PC-3 (cell line): ENCODE results near the gene NDUFA7. TPM values are rescaled to one million over a fixed set of nuclear protein-coding genes. Genes with fewer than 3 reads are reported as not detected.
"Not testable (repeated sequence)": the region's sequence is repeated elsewhere in the genome, so short reads cannot be mapped to it uniquely, and the experiment has no call there.

ENCODE experiments used
- ATAC-seq: fragments of 200-7000 bp; cut with Tn5 transposase; 2 replicates; pipeline ENCODE4 v1.9.1; 2020; ENCODE audit warnings: mild to moderate bottlenecking, moderate library complexity
- BruUV-seq: library from RNA; stranded (reverse); fragments of 400-500 nt; replicated peaks from 2 replicates; lab custom pipeline; 2021; lab: Mats Ljungman, UMichigan
- CTCF ChIA-PET: fragments of 300-600 bp; sonication (Branson Sonifier 250); formaldehyde crosslinking; loops from one replicate; lab custom pipeline; 2022; ENCODE audit warnings: antibody characterized with exemption; lab: Charles Lee
- POLR2A ChIA-PET: fragments of 300-600 bp; sonication (Branson Sonifier 250); formaldehyde crosslinking; loops from one replicate; lab custom pipeline; 2022; ENCODE audit warnings: antibody characterized with exemption; ENCODE audit not compliant: unreplicated experiment; lab: Charles Lee
- DNase-seq: peaks from one replicate; pipeline ENCODE4 v3.0.0-alpha.2; 2015
- H2AFZ ChIP-seq: fragments of 300-600 bp; sonication (generic); 2 replicates; pipeline ENCODE4 v1.6.0; 2016; ENCODE audit warnings: antibody characterized with exemption, low read length
- H3F3A ChIP-seq: fragments of 300-600 bp; sonication (generic); one replicate; pipeline ENCODE4 v1.6.0; 2017; ENCODE audit warnings: antibody characterized with exemption, low read length, control low read depth, mild to moderate bottlenecking; ENCODE audit not compliant: unreplicated experiment
- H3K27ac ChIP-seq: fragments of 300-600 bp; sonication (generic); 2 replicates; pipeline ENCODE4 v1.5.1; 2016; ENCODE audit warnings: mild to moderate bottlenecking, low read length
- H3K27me3 ChIP-seq: fragments of 300-600 bp; sonication (generic); 2 replicates; pipeline ENCODE4 v1.6.1; 2016; ENCODE audit warnings: low read length, mixed read lengths
- H3K36me3 ChIP-seq: fragments of 300-600 bp; sonication (generic); 2 replicates; pipeline ENCODE4 v1.6.1; 2016; ENCODE audit warnings: low read depth, mixed run types, low read length, mixed read lengths
- H3K4me1 ChIP-seq: fragments of 300-600 bp; sonication (generic); 2 replicates; pipeline ENCODE4 v1.5.1; 2016; ENCODE audit warnings: low read length; ENCODE audit not compliant: insufficient read depth
- H3K4me2 ChIP-seq: fragments of 300-600 bp; sonication (generic); 2 replicates; pipeline ENCODE4 v1.6.0; 2016; ENCODE audit warnings: low read length
- H3K4me3 ChIP-seq: fragments of 300-600 bp; sonication (generic); 2 replicates; pipeline ENCODE4 v1.5.1; 2016; ENCODE audit warnings: mild to moderate bottlenecking, low read length, mixed read lengths
- H3K79me2 ChIP-seq: fragments of 300-600 bp; sonication (generic); 2 replicates; pipeline ENCODE4 v1.6.1; 2017; ENCODE audit warnings: low read length, mixed read lengths
- H3K9ac ChIP-seq: fragments of 300-600 bp; sonication (generic); 2 replicates; pipeline ENCODE4 v1.6.0; 2016; ENCODE audit warnings: mild to moderate bottlenecking, low read length
- H3K9me2 ChIP-seq: fragments of 300-600 bp; sonication (generic); replicated peaks from 2 replicates; pipeline ENCODE4 v1.6.1; 2016; ENCODE audit warnings: mixed run types, low read length, mixed read lengths
- H3K9me3 ChIP-seq: fragments of 300-600 bp; sonication (generic); 2 replicates; pipeline ENCODE4 v1.6.1; 2016; ENCODE audit warnings: low read length, mixed read lengths
- H4K20me1 ChIP-seq: fragments of 300-600 bp; sonication (generic); 2 replicates; pipeline ENCODE4 v1.6.1; 2016; ENCODE audit warnings: low read length, mixed read lengths
- EZH2 ChIP-seq: fragments of 300-600 bp; sonication (generic); IDR thresholded peaks from one replicate; pipeline ENCODE4 v1.6.1; 2017; ENCODE audit warnings: antibody characterized with exemption, mild to moderate bottlenecking, low read length; ENCODE audit not compliant: unreplicated experiment
- EZH2phosphoT487 ChIP-seq: fragments of 300-600 bp; sonication (generic); IDR thresholded peaks from 2 replicates; pipeline ENCODE4 v1.6.1; 2018; ENCODE audit warnings: mild to moderate bottlenecking, antibody characterized with exemption, low read length, borderline replicate concordance
- intact Hi-C: fragments of 100-400 bp; cut with micrococcal nuclease; formaldehyde crosslinking; loops from 2 replicates; pipeline ENCODE4 v1.9.0; 2023
- total RNA-seq: library from RNA; depleted of rRNA; stranded (reverse); fragments of >200 nt; gene quantifications from 2 replicates; pipeline ENCODE4 v1.2.3, GENCODE V29; 2014
- TF ChIP-seq, protein P1 (sequence below): fragments of 300-600 bp; sonication (generic); conservative IDR thresholded peaks from 2 replicates; pipeline ENCODE4 v1.5.1; 2017; ENCODE audit warnings: antibody characterized with exemption, low read depth, mild to moderate bottlenecking, low read length

The NDUFA7 gene
- total RNA-seq, 1 experiment from 2014 or later, result 144 TPM

- DNase-seq (peak; percentile 97), ATAC-seq (peak; percentile 93)
- 0 out of 2 replicates have a peak, but pooled peaks cover 5% of the 10 kb centered on the region for H4K20me1 ChIP-seq
- ChIA-PET CTCF (interaction anchor here (0.6 to 3.5 kb wide), 4 partner anchors 29 to 150 kb away, joined by 3 to 30 read pairs (median 5); partner anchors contain the start of gene MARCHF2), POLR2A (interaction anchor here (1.0 to 1.1 kb wide), 2 partner anchors 35 to 158 kb away, joined by 4 read pairs; partner anchors contain the start of gene ZNF414)
- no peaks in the 10 kb centered on the region for H3K27me3 ChIP-seq
- BruUV-seq, result no TSS peak
- H3K9me3 ChIP-seq, result no peaks in the 10 kb centered on the region
- no peaks in the 10 kb centered on the region for H3K79me2 ChIP-seq
- peak overlapping the region; percentile 50 for H3K27ac ChIP-seq
- H3K4me3 ChIP-seq, result no peak overlapping the region
- H2AFZ ChIP-seq, result no peak overlapping the region
- H3K9me2 ChIP-seq, result no peaks in the 10 kb centered on the region
- H3K4me2 ChIP-seq, result peak overlapping the region; percentile 35
- H3K36me3 ChIP-seq, result no peaks in the 10 kb centered on the region
- H3K9ac ChIP-seq, result no peak overlapping the region
- peaks cover 21% of the 10 kb centered on the region for H3K4me1 ChIP-seq
- TF ChIP-seq, protein P1, sequence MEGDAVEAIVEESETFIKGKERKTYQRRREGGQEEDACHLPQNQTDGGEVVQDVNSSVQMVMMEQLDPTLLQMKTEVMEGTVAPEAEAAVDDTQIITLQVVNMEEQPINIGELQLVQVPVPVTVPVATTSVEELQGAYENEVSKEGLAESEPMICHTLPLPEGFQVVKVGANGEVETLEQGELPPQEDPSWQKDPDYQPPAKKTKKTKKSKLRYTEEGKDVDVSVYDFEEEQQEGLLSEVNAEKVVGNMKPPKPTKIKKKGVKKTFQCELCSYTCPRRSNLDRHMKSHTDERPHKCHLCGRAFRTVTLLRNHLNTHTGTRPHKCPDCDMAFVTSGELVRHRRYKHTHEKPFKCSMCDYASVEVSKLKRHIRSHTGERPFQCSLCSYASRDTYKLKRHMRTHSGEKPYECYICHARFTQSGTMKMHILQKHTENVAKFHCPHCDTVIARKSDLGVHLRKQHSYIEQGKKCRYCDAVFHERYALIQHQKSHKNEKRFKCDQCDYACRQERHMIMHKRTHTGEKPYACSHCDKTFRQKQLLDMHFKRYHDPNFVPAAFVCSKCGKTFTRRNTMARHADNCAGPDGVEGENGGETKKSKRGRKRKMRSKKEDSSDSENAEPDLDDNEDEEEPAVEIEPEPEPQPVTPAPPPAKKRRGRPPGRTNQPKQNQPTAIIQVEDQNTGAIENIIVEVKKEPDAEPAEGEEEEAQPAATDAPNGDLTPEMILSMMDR, result 0 out of 2 replicates have a peak, but pooled peaks have one; percentile 19
- TF ChIP-seq EZH2 (no peak), EZH2phosphoT487 (no peak)
- peaks cover 4% of the 10 kb centered on the region for H3F3A ChIP-seq
- intact Hi-C loops, result loop anchor here (2.0 to 10.0 kb wide), 3 partner anchors 35 to 229 kb away; partner anchors contain the start of gene RAB11B
Observed at GRCh38 chr19:8355631-8356402, 34.6 kb upstream of the NDUFA7 start.

DNA sequence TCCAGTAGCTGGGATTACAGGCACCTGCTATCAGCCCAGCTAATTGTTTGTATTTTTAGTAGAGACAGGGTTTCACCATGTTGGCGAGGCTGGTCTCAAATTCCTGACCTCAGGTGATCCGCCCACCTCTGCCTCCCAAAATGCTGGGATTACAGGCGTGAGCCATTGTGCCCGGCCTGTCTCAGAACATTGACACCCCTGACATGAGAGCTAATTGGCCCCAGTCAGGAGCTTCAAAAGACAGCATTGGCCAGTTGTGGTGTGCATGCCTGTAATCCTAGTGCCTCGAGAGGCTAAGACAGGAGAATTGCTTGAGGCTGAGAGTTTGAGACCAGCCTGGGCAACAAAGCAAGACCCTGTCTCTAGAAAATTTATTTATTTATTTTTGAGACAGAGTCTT is 31.7 kb upstream of the NDUFA7 start:
- not testable (repeated sequence) for H3K9ac ChIP-seq

DNA sequence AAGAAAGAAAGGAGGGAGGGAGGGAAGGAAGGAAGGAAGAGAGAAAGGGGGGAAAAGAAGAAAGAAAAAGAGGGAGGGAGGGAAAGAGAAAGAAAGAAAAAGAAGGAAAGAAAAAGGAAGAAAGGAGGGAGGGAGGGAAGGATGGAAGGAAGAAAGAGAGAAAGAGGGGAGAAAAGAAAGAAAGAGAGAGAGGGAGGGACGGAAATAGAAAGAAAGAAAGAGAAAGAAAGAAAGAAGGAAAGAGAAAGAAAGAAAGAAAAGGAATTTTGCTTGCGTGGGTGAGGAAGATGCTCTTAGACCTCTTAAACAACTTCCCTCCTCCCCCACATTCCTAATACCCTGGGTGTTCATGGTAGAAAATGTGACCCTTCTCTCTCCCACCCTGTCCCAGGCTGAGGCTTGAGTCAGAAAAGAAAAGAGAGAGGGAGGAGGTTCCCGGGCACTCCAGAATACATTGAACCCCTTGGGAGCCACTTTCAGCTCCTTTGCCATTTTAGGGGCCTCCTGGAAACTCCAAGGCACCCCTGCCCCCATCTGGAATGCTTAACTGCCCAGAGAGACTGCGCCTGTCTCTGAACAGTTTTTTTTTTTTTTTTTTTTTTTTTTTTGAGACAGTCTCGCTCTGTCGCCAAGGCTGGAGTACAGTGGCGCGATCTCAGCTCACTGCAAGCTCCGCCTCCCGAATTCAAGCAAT is 31.1 kb upstream of the NDUFA7 start:
- H3K9me2 ChIP-seq, result no peaks in the 10 kb centered on the region
- TF ChIP-seq, protein P1, result no peak
- TF ChIP-seq EZH2phosphoT487 (no peak), EZH2 (no peak)
- peaks cover 21% of the 10 kb centered on the region for H3K4me1 ChIP-seq
- H3K4me2 ChIP-seq, result peak overlapping the region; percentile 38; the same call in 1 of the 2 replicates
- peaks cover 4% of the 10 kb centered on the region for H3F3A ChIP-seq
- no peaks in the 10 kb centered on the region for H3K27me3 ChIP-seq
- no peak overlapping the region for H3K9ac ChIP-seq
- 0 out of 2 replicates have a peak, but pooled peaks cover 5% of the 10 kb centered on the region for H4K20me1 ChIP-seq
- H3K36me3 ChIP-seq, result no peaks in the 10 kb centered on the region
- CTCF ChIA-PET, result interaction anchor here (0.5 to 0.6 kb wide), 2 partner anchors 9 to 229 kb away, joined by 4 to 9 read pairs; no protein-coding TSS in a partner anchor
- intact Hi-C loops, result loop anchor here (5.0 to 10.0 kb wide), 2 partner anchors 105 to 233 kb away; no protein-coding TSS in a partner anchor
- POLR2A ChIA-PET, result interaction anchor here (0.7 kb wide), 1 partner anchor 38 kb away, joined by 22 read pairs; the partner anchor contains the start of gene RAB11B
- H3K79me2 ChIP-seq, result no peaks in the 10 kb centered on the region
- no peaks in the 10 kb centered on the region for H3K9me3 ChIP-seq
- H3K4me3 ChIP-seq, result peak overlapping the region; percentile 42; the same call in 1 of the 2 replicates
- no peak for ATAC-seq
- no peak overlapping the region for H3K27ac ChIP-seq
- H2AFZ ChIP-seq, result no peak overlapping the region
- no peak for DNase-seq
- no TSS peak for BruUV-seq

More for the DNA sequence above, 31.7 kb upstream of the NDUFA7 start:
- CTCF ChIA-PET, result interaction anchor here (0.5 to 3.5 kb wide), 3 partner anchors 9 to 60 kb away, joined by 4 to 30 read pairs (median 8); partner anchors contain the start of gene MARCHF2
- H3K79me2 ChIP-seq, H4K20me1 ChIP-seq, H3K27me3 ChIP-seq, H3K27ac ChIP-seq, H3K9me2 ChIP-seq, H3K9me3 ChIP-seq, DNase-seq, H2AFZ ChIP-seq, H3F3A ChIP-seq, H3K36me3 ChIP-seq, ATAC-seq, BruUV-seq: not testable (repeated sequence)
- Histone ChIP-seq H3K4me3 (peak overlapping the region; percentile 42; the same call in 1 of the 2 replicates), H3K4me1 (peaks cover 21% of the 10 kb centered on the region), H3K4me2 (peak overlapping the region; percentile 38; the same call in 1 of the 2 replicates)
- intact Hi-C loops, result loop anchor here (5.0 to 10.0 kb wide), 2 partner anchors 104 to 232 kb away; no protein-coding TSS in a partner anchor
- POLR2A ChIA-PET, result interaction anchor here (0.7 kb wide), 1 partner anchor 37 kb away, joined by 22 read pairs; the partner anchor contains the start of gene RAB11B

DNA sequence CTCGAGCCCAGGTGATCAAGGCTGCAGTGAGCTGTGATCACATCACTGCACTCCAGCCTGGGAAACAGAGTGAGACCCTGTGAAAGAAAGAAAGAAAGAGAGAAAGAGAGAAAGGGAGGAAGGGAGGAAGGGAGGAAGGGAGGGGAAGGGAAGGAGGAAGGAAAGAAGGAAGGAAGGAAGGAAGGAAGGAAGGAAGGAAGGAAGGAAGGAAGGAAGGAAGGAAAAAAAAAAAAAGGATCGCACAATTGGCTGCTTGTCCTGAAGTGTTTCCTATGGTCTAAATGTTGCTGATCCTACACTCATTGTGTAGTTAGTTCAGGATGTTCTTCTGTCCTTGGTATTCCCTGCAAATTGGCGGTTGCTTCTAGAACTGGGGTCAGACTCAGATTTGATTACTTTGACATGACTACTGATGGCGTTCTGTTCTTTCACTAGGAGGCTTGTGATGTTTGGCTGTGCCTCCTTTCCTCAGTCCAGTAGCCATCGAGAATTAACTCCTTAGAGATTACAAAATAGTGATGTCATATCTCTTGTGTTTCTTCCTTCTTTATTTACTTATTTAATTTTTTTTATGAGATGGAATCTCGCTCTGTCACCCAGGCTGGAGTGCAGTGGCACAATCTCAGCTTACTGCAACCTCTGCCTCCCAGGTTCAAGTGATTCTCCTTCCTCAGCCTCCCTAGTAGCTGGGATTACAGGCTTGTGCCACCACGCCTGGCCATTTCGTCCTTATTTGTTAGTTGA is 28.6 kb upstream of the NDUFA7 start:
- BruUV-seq, H4K20me1 ChIP-seq, H2AFZ ChIP-seq, H3K4me1 ChIP-seq, H3F3A ChIP-seq, H3K79me2 ChIP-seq, CTCF ChIA-PET, H3K36me3 ChIP-seq, H3K27ac ChIP-seq, H3K4me2 ChIP-seq, ATAC-seq, H3K4me3 ChIP-seq, H3K9ac ChIP-seq, H3K9me2 ChIP-seq, DNase-seq, POLR2A ChIA-PET, H3K27me3 ChIP-seq, H3K9me3 ChIP-seq: not testable (repeated sequence)
- intact Hi-C loops, result loop anchor here (5.0 to 10.0 kb wide), 2 partner anchors 108 to 235 kb away; no protein-coding TSS in a partner anchor
